Measurements from ENCODE around the gene SLK.

Gene SLK

GRCh38 chr10:104043185-104043830 is 76.4 kb downstream of the SLK start:
- ChIA-PET POLR2A (ENCODE audit: low non-redundant PET) (no interaction called here), CTCF (no interaction called here)
- H3K27ac ChIP-seq = peak overlapping the region; percentile 40
- TF ChIP-seq, protein P1, sequence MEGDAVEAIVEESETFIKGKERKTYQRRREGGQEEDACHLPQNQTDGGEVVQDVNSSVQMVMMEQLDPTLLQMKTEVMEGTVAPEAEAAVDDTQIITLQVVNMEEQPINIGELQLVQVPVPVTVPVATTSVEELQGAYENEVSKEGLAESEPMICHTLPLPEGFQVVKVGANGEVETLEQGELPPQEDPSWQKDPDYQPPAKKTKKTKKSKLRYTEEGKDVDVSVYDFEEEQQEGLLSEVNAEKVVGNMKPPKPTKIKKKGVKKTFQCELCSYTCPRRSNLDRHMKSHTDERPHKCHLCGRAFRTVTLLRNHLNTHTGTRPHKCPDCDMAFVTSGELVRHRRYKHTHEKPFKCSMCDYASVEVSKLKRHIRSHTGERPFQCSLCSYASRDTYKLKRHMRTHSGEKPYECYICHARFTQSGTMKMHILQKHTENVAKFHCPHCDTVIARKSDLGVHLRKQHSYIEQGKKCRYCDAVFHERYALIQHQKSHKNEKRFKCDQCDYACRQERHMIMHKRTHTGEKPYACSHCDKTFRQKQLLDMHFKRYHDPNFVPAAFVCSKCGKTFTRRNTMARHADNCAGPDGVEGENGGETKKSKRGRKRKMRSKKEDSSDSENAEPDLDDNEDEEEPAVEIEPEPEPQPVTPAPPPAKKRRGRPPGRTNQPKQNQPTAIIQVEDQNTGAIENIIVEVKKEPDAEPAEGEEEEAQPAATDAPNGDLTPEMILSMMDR (conservative IDR thresholded peaks at IDR 0.05; ENCODE audit: low read depth) = no peak
- DNase-seq (ENCODE audit: low spot score) = no peak

- TF ChIP-seq, protein P1 (conservative IDR thresholded peaks at IDR 0.05; ENCODE audit: low read depth) = no peak
- POLR2A ChIA-PET (ENCODE audit: low non-redundant PET) = no interaction called here
- CTCF ChIA-PET = no interaction called here
- DNase-seq (ENCODE audit: low spot score) = no peak
- H3K27ac ChIP-seq = peak overlapping the region; percentile 40
These were observed 76.9 kb downstream of the SLK start for GRCh38 chr10:104043854-104044253.

DNA sequence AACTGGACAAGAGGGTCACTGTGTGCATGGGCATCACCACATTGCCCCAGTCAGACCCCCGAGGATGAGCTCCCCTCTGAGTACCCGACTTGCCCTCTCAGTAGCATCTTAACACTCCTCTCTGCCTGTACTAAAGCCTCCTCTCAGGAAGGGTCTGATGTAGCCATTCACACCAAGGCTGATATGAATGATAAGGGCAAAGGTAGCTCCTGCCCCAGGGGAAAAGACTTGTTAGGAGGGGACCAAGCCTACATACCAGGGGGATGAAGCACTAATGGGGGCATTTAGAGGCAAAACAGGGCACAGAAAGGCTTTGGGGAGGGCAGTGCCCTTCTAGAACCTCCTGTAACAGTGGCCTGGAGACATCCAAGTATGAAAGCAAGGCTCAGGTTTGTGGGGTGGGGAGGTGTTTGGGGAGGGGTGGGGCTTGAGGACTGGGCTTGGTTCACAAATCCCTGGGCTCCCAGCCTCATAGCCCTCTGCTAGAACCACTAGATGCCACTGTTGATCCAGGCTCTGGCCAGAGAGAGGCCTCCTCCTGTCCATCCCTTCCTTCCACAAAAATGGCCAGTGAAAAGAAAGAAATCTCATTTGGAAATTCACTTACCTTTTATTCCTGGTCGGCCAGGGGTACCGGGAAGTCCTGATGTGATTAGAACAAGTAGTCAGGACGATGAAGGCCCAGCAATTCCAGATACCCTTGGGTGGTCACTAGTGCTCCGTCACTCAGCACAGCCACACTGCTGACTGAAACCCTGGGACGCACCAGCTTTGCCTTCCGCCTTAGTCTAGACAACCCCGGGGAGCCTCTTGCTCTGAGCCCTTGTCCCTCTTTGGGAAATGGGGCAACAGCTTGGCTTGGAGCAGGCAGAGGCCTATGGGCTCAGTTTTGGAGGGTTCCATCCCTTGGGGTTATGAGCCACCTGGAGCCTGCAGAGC is 78.5 kb downstream of the SLK start:
- CTCF ChIA-PET = interaction anchor here (0.5 to 1.1 kb wide), 7 partner anchors 12 to 399 kb away, joined by 3 to 5 read pairs (median 4); partner anchors contain the start of gene GSTO1
- TF ChIP-seq, protein P1 (conservative IDR thresholded peaks at IDR 0.05; ENCODE audit: low read depth) = no peak
- POLR2A ChIA-PET (ENCODE audit: low non-redundant PET) = no interaction called here
- peak; percentile 44 for DNase-seq (ENCODE audit: low spot score)
- H3K27ac ChIP-seq = peak overlapping the region; percentile 45

DNA sequence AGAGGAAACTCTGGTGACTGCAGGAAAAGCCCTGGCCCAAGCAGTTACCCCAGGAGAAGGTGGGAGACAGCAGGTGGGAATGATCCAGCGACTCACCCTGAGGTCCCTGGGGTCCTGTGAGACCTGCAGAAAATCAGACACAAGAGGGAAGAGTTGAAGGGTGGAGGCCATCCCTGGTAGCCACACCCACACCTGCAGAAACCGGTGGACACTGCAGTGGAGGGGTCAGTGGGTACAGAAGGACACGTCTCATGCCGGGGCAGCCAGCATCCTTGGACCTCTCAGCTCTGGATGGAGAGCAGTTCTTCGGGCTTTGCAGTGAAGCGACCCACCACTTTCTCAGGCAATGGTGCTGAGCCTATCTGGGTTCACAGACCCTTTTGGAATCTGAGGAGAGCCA is 79.7 kb downstream of the SLK start:
- no peak for DNase-seq (ENCODE audit: low spot score)
- TF ChIP-seq, protein P1 (conservative IDR thresholded peaks at IDR 0.05; ENCODE audit: low read depth) = no peak
- POLR2A ChIA-PET (ENCODE audit: low non-redundant PET) = no interaction called here
- peak overlapping the region; percentile 45 for H3K27ac ChIP-seq
- CTCF ChIA-PET = interaction anchor here (0.7 kb wide), 1 partner anchor 266 kb away, joined by 3 read pairs; no protein-coding TSS in a partner anchor

DNA sequence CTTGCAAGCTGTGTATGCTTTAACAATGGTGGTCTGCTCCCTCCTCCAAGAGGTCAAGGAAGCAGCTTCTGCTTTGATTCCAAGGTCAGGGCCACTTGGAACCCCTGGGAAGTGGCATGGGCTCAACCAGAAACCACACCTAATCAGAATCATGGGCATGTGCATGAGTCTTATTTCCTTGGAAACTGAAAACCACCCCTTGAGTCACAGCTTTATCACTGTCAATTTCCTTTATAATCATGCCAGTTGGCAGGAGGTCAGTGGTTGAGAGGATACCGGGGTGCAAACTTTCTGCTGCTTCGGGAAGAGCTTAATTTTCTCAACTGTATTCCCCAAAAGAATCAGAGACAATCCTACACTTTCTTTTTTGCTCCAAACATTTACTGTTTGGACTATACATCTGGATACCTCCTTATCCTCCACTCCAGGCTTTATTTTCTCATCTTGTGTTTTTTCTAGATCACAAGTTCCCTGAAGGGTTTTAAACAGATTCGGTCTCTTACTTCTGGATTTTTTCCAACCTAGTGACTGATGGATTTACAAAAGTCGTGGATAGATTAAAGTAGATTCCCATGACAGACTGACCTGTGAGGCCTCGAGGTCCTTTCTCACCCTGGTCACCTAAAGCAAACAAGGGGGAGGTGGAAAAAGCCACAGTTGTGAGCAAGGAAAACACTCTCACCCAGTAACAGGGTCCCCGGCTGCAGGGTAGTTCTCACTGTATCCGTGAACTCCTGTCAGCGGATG is 82.7 kb downstream of the SLK start:
- H3K27ac ChIP-seq = peak overlapping the region; percentile 71
- ChIA-PET POLR2A (ENCODE audit: low non-redundant PET) (no interaction called here), CTCF (interaction anchor here (1.0 kb wide), 1 partner anchor 73 kb away, joined by 3 read pairs; no protein-coding TSS in a partner anchor)
- peak; percentile 92 for DNase-seq (ENCODE audit: low spot score)
- TF ChIP-seq, protein P1 (conservative IDR thresholded peaks at IDR 0.05; ENCODE audit: low read depth) = no peak

- ChIA-PET POLR2A (ENCODE audit: low non-redundant PET) (no interaction called here), CTCF (no interaction called here)
- TF ChIP-seq, protein P1 (conservative IDR thresholded peaks at IDR 0.05; ENCODE audit: low read depth) = no peak
- H3K27ac ChIP-seq = peak overlapping the region; percentile 71
- no peak for DNase-seq (ENCODE audit: low spot score)
These were observed 85.5 kb downstream of the SLK start for GRCh38 chr10:104052431-104052830.
